Esophagus muscularis mucosa (tissue), 4 donors: ENCODE data around the gene NELFA.

Source experiments
- EP300 ChIP-seq: sonication (generic); formaldehyde crosslinking; IDR thresholded peaks from one replicate; pipeline ENCODE4 v1.6.1; 2017; ENCODE audit warnings: antibody characterized with exemption
- POLR2A ChIP-seq: fragments of 450-650 bp; IDR thresholded peaks from one replicate; pipeline ENCODE4 v1.6.1; 2017; ENCODE audit warnings: antibody characterized with exemption, moderate library complexity, mild to moderate bottlenecking, low read depth
- POLR2AphosphoS5 ChIP-seq, 2 donors: sonication (generic); formaldehyde crosslinking; IDR thresholded peaks; one replicate each; pipeline ENCODE4 v1.6.1; 2017; ENCODE audit warnings: antibody characterized with exemption in 2 of 2
- TF ChIP-seq, protein P1 (sequence below), 3 experiments: fragments of 200-600 bp in 2 of 3; fragments of 450-650 bp in 1 of 3; sonication (generic) in 2 of 3; IDR thresholded peaks; one replicate each; pipeline ENCODE4 v1.5.1; 2017 to 2019; ENCODE audit warnings: antibody characterized with exemption in 3 of 3, mild to moderate bottlenecking in 2 of 3, moderate library complexity in 1 of 3

GRCh38 chr4:2024683-2025082, 15.9 kb upstream of the NELFA start:
- no peak for TF ChIP-seq EP300
- TF ChIP-seq, protein P1, sequence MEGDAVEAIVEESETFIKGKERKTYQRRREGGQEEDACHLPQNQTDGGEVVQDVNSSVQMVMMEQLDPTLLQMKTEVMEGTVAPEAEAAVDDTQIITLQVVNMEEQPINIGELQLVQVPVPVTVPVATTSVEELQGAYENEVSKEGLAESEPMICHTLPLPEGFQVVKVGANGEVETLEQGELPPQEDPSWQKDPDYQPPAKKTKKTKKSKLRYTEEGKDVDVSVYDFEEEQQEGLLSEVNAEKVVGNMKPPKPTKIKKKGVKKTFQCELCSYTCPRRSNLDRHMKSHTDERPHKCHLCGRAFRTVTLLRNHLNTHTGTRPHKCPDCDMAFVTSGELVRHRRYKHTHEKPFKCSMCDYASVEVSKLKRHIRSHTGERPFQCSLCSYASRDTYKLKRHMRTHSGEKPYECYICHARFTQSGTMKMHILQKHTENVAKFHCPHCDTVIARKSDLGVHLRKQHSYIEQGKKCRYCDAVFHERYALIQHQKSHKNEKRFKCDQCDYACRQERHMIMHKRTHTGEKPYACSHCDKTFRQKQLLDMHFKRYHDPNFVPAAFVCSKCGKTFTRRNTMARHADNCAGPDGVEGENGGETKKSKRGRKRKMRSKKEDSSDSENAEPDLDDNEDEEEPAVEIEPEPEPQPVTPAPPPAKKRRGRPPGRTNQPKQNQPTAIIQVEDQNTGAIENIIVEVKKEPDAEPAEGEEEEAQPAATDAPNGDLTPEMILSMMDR (IDR thresholded peaks at IDR 0.05), result no peak
- no peak for TF ChIP-seq POLR2AphosphoS5 (IDR thresholded peaks at IDR 0.05)
- no peak for TF ChIP-seq POLR2A
